ENCODE measurements around the gene BCAS3.
"Not testable (repeated sequence)": the region's sequence is repeated elsewhere in the genome, so short reads cannot be mapped to it uniquely, and the experiment has no call there.

The BCAS3 gene

DNA sequence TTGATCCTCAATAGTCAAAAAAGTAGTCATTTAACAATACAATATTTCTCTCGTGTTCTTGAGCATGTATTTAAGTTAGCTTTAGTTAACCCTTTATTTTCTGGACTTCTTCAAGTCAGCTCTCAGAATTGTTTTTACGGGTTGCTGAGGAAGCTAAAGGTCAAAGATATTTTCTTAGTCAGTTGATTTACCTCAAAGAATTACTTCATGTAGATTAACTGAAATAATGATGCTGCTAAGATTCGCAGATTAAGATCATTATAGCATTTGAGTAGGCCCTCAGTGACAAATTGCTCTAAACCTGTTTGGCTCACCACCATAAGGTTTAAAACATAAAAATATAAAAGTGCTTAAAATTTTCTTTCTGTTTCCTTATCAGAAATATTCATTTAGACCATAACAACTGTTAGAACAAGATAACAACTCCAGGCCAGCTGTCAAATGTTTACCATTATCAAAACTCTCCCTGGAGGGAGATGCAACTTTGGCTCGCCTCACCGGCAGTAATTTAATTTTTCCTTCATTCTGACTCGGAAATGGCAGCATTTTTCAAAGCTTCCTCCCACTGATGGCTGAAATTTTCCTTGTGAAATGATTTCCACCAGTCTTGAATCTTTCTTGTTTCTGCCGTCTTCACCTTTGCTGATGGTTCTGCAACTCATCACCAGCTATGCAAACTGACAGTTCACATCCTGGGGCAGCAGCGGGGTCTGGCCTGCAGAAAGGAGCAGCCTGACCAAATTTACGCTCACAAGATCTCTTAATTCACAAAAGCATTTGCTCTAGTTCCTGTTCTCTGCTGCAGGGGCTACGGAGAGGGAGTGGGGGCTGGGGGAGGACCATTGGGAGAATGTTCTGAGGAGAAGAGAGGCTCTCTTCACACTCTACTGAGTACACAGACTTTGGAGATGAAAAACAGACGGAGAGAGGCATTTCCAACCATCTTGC is 467.2 kb downstream of the BCAS3 start:
- no peak for TF ChIP-seq ZNF274 (IDR thresholded peaks at IDR 0.05; ENCODE audit: low read depth, low read length)

GRCh38 chr17:61146833-61147232 is 469.2 kb downstream of the BCAS3 start:
- H3K4me3 ChIP-seq (ENCODE audit: low read length), result not testable (repeated sequence)

More for the DNA sequence above, 467.2 kb downstream of the BCAS3 start:
- no peak overlapping the region; the same call in 1 of the 2 replicates for H3K4me3 ChIP-seq (ENCODE audit: low read length)

GRCh38 chr17:61149106-61149825 is 471.6 kb downstream of the BCAS3 start:
- H3K4me3 ChIP-seq (ENCODE audit: low read length), result no peak overlapping the region
- TF ChIP-seq ZNF274 (IDR thresholded peaks at IDR 0.05; ENCODE audit: low read depth, low read length), result no peak

- no peak overlapping the region for H3K4me3 ChIP-seq (ENCODE audit: low read length)
- TF ChIP-seq ZNF274 (IDR thresholded peaks at IDR 0.05; ENCODE audit: low read depth, low read length), result no peak
These were observed 472.3 kb downstream of the BCAS3 start for GRCh38 chr17:61149862-61150362.

- H3K4me3 ChIP-seq (ENCODE audit: low read length), result no peak overlapping the region
- no peak for TF ChIP-seq ZNF274 (IDR thresholded peaks at IDR 0.05; ENCODE audit: low read depth, low read length)
These were observed 473.1 kb downstream of the BCAS3 start for GRCh38 chr17:61150686-61151299.

GRCh38 chr17:61152898-61153297 is 475.2 kb downstream of the BCAS3 start:
- no peak overlapping the region for H3K4me3 ChIP-seq (ENCODE audit: low read length)
- TF ChIP-seq ZNF274 (IDR thresholded peaks at IDR 0.05; ENCODE audit: low read depth, low read length), result no peak

- TF ChIP-seq ZNF274 (IDR thresholded peaks at IDR 0.05; ENCODE audit: low read depth, low read length), result no peak
- H3K4me3 ChIP-seq (ENCODE audit: low read length), result no peak overlapping the region
These were observed 478.1 kb downstream of the BCAS3 start for GRCh38 chr17:61155590-61156237.

GRCh38 chr17:61157246-61157886 is 479.7 kb downstream of the BCAS3 start:
- no peak overlapping the region; the same call in 1 of the 2 replicates for H3K4me3 ChIP-seq (ENCODE audit: low read length)
- no peak for TF ChIP-seq ZNF274 (IDR thresholded peaks at IDR 0.05; ENCODE audit: low read depth, low read length)

DNA sequence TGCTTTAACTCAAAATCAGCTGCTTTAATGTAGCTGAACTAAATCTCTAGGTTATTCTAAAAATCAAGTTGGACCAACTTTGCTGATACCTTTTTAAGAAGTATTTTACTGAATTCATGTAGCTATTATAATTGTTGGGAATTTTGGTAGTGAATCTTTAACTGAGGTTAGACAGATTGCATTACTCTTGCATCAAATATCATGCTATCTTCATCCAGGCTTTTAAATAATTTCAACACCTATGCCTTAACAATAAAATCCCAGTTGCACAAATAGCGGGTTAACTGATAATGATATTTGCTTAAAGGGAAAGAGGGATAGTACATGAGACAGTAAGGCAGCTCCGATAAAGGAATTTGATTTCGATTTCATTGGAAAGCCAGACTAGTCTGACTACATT is 480.7 kb downstream of the BCAS3 start:
- H3K4me3 ChIP-seq (ENCODE audit: low read length), result no peak overlapping the region
- TF ChIP-seq ZNF274 (IDR thresholded peaks at IDR 0.05; ENCODE audit: low read depth, low read length), result no peak

GRCh38 chr17:61159221-61159814 is 481.7 kb downstream of the BCAS3 start:
- TF ChIP-seq ZNF274 (IDR thresholded peaks at IDR 0.05; ENCODE audit: low read depth, low read length), result no peak
- H3K4me3 ChIP-seq (ENCODE audit: low read length), result no peak overlapping the region

DNA sequence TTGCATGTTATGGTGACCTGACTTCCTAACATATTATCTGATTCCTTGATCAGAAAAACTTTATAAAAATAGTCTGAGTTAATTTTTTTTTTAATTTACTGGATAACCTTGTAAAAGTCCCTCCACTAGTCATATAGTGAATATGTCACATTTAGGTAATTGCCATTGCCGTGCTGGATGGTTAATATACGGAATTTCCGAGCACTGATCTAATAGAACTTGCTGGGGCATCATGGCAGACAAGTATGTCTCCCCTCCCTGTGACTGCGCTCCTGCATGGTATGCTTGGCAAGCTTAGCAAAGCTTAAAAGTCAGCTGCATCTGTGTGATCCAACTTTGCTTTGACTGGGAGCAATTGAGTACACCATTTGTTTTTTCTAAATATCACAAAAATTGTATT is 482.6 kb downstream of the BCAS3 start:
- no peak for TF ChIP-seq ZNF274 (IDR thresholded peaks at IDR 0.05; ENCODE audit: low read depth, low read length)
- no peak overlapping the region for H3K4me3 ChIP-seq (ENCODE audit: low read length)

DNA sequence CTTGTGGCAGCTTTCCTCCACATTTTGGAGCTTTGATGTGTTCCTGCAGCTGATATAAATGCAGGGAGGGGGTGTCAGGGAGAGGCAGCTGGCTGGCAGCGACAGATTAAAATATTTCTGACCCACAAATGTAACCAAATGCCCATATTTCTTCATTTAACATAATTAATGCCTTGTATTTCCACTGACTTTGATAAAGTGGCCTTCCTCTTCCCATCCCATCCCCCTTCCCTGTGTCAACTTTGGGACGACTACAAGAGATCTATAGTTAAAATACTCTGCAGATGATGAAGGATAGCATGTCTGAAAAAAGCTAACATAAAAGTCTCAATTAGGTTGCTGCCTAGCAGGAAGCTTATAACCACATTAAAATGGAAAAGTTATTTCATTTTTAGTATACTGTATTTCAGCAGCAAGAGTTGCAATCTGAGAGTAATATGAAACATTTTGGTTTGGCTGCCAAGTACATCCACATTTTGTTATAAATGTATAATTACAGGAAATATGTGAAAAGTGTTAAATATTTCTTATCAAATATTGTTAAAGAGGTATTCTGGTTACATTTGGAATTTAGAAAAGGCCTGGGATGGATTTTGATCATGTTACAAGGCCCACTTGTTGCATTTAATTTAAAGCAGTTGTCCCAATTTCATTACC is 483.3 kb downstream of the BCAS3 start:
- TF ChIP-seq ZNF274 (IDR thresholded peaks at IDR 0.05; ENCODE audit: low read depth, low read length), result no peak
- no peak overlapping the region for H3K4me3 ChIP-seq (ENCODE audit: low read length)

Measured in GM08714 (cell line).